Activated CD8-positive, alpha-beta memory T cell treated with anti-CD3 and anti-CD28 coated beads for 24 hours (primary cell): ENCODE results near the gene EXT2.

Experiments
- DNase-seq: peaks from one replicate; pipeline ENCODE4 v3.0.0-alpha.2; 2020

Gene EXT2

GRCh38 chr11:44088377-44088776 lies 7.1 kb upstream of the EXT2 start:
- DNase-seq: no peak

DNA sequence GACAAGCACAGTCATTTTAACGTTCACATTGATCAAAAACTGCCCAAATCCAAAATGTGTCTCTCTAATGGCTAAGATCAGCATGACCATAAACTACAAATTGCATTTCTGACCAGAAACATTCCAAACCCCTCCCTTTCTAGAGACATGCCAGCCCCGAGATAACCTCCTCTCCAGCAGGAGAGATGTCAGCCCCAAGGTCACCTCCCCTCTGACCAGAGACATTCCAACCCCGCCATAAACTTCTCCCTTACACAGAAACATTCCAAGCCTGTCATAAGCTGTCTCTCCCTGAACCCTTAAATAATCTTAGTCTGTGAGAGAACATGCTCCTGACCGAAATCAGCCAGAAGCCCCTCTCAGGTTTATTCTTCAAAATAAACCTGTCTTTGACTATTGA lies 6.6 kb upstream of the EXT2 start:
- DNase-seq: no peak

DNA sequence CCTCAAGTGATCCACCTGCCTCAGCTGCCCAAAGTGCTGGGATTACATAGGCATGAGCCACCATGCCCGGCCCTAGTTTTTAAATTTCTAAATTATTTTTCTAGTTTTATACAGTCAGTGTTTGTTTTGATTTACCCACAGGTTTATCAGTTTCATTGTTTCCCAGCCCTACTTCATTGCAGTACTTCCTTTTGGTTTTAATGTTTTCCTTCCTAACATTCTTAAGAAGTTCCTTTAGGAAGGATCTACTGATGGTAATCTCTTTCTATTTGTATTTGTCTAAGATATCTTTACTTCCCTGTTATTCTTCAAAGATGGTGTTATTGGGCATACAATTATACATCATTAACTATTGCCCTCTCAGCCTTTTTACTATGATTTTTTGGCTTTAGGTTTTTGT lies 4.9 kb upstream of the EXT2 start:
- DNase-seq: no peak

DNA sequence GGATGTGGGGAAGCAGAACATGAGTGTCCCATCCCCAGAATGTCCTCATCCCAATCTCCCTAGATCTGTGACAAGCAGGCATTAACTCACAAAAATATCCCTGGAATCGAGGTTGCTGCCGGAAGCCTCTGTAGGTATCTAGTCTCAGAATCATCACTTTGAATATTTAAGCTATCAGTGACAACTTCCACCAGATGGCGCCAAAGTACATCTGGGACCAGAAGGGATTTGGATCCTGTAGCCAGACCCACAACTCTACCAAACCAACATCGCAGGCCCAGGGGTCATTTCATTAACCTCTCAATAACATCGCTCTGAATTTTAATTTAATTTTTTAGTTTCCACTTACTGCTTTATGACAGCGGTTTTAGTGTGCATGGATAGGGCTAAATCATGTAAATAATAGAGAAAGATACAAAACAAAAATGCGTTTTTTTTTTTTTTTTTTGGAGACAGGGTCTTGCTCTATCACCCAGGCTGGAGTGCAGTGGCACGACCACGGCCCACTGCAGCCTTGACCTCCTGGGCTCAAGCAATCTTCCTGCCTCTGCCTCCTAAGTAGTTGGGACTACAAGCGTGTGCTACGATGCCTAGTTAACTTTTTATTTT lies 1.1 kb upstream of the EXT2 start:
- peak; percentile 82 for DNase-seq

DNA sequence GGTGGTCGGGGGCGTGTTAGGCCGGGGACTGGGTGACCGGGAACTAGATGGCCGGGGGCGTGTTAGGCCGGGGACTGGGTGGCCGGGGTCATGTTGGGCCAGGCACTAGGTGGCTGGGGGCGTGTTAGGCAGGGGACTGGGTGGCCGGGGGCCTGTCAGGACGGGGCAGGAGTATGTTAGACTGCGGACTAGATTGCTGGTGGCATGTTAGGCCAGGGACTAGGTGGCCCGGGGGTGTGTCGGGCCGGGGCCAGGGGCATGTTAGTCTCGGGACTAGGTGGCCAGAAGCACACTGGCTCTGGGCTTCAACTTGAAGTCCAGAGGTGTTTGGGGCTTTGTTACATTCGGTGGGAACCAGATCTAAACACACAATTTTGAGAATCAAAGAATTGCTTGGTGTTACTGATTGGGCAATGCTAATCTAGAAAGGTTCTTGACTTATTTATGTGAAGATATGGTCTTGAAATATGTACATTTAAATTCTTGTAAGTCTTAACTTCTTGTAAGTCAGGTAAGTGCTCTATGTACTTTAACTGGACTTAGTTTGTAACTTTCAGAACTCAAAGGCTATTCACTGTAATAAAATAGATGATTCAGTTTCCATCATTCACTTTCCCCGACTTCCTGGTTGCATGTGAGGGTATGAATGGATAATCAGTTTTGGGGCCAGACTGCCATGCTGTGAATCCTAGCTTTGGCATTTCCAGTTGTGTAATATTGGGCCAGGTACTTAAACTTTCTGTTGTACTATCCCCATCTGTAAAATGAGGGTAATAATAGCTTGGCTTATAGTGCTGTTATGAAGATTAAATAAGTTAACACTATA lies 1.1 kb downstream of the EXT2 start:
- DNase-seq: no peak

DNA sequence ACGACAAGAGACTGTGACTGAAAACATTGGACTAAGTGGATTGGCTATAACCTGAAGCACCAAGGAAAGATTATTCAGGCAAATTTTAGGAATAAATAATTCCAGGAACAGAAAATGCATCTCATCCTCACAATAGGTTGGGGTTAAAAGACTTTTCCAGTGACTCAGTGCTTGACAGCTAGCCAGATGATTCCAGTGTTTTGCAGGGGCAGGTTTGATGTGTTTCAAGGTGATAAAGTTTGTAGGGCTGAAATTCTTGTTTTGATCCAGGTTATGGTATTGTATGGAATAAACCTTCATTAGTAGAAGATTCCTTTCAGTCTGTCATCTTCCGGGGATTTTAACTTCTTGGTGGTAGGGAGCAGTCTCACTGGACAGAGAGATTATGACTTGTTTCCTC lies 2.3 kb downstream of the EXT2 start:
- DNase-seq: no peak

DNA sequence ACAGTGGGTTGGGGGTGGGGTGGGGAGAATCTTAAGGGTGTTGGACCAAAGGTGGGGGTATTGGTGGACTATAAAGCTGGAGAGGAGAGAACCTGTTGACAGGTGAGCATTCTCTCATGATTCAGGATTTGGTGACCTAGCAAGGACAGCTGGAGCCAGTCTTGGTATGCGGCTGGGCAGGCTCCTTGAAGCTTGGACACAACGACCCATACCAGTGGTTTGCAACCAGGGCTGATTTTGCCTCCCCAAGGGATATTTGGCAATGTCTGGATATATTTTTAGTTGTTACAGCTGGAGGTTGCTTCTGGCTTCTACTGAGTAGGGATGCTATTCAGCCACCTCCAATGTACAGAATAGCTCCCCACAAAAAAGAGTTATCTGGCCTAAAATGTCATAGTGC lies 5.6 kb downstream of the EXT2 start:
- no peak for DNase-seq

- DNase-seq: no peak
Observed at GRCh38 chr11:44104481-44105294, 9.2 kb downstream of the EXT2 start.

GRCh38 chr11:44108260-44108659 lies 12.8 kb downstream of the EXT2 start:
- DNase-seq: no peak

- peak; percentile 79 for DNase-seq
Observed at GRCh38 chr11:44110231-44110679, 14.8 kb downstream of the EXT2 start.

DNA sequence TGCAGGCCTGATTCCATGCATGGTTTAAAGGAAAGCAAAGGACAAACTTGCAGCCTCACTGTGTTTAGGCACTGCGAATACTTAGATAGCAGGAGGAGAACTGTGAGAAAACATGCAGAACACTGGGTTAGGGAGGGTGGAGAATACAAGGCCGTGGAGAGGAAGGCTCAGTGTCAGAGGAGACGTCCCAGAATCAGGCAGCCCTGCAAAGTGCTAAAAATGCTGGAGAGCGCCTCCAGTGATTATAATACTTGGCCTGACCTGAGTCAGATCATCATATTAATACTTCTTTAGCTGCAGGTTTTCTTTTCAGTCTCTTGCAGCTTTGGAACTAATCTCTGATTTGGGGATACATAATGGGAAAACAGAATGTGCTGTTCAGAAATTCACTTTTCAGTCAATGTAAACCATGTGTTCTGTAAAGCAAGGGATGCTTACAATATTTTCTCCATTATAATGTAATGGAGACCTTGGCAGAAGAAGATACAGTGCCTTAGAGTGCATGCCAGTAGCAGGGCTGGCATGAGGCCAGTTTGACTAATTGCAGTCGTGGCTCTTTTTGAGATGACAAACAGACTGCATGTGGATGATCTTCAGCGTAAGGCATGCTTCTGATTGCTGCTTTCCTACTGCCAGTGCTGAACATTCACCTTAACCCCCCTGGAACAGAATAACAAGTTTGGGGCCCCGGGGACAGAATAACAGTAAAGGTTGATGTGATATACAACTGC lies 16.8 kb downstream of the EXT2 start:
- DNase-seq: no peak

- DNase-seq: no peak
Observed at GRCh38 chr11:44113018-44113417, 17.5 kb downstream of the EXT2 start.

- DNase-seq: no peak
Observed at GRCh38 chr11:44113572-44113971, 18.1 kb downstream of the EXT2 start.

GRCh38 chr11:44116234-44116830 lies 20.9 kb downstream of the EXT2 start:
- no peak for DNase-seq

DNA sequence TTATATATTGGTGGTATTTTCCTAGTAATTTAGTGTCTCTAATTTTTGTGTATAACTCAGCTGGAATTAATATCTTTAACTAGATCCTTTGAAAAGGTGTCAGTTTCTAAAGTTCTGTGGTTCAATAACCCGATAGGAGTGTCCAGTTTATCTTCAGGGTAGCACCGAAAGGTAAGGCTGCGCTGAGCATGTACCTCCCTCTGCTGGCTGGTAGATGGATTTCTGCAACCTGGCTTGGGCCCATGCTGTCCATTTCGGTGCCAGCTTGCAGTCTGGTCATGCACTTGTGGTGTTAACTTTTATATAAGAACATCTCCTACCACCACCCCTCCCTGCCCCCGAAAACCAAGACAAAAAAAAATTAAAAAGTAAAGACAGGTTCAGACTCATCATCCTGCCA lies 24.7 kb downstream of the EXT2 start:
- DNase-seq: no peak

DNA sequence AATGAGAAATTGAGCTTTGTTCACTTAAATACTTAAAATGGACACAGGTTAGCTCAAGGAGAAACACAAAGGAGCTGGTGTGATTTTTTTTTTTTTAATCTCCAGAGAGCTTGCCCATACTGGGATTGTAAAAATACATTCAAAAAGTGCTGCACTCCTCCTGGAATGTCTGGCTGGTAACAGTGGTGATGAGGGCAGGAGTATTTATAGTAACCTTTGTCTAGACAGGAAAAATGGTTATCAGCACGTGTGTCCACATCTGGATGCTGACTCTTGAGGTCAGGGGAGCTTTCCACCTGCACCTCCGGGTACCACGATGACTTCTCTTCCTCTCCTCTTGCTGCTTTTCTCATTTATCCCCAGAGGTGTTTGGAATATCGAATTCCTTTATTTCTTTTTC lies 30.1 kb downstream of the EXT2 start:
- DNase-seq: no peak

DNA sequence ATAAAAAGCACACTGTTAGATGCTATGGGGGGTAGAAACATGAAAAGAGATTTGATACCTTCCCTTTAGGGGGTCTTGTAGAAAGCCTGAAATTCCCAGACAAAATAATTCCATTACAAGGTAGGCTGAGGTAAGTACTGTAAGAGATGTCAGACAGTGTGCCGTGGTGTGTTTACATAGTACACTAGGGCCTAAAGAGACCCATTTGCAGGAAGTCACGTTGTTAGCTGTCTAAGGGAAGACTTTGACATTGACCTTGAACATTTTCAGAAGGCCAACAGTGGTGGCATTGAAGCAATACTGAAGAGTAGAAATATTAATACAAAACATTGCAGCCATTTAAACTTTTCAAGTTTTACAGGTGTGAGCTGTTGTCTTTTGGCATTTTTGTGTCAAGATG lies 30.8 kb downstream of the EXT2 start:
- no peak for DNase-seq

DNA sequence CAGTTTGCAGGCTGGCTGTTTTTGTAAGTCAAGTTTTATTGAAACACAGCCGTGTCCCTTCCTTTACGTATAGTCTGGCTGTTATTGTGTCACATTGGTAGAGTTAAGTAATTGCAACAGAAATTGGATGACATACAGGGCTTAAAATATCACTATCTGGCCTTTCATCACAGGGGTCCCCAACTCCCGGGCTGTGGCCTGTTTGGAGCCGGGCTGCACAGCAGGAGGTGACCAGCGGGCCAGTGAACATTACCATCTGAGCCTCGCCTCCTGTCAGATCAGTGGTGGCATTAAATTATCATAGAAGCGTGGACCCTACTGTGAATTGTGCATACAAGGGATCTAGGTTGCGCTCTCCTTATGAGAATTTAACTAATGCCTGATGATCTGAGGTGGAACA lies 31.7 kb downstream of the EXT2 start:
- DNase-seq: no peak

- DNase-seq: no peak
Observed at GRCh38 chr11:44128729-44129128, 33.3 kb downstream of the EXT2 start.

- DNase-seq: no peak
Observed at GRCh38 chr11:44130751-44131150, 35.3 kb downstream of the EXT2 start.

GRCh38 chr11:44133335-44133946 lies 38.0 kb downstream of the EXT2 start:
- no peak for DNase-seq

DNA sequence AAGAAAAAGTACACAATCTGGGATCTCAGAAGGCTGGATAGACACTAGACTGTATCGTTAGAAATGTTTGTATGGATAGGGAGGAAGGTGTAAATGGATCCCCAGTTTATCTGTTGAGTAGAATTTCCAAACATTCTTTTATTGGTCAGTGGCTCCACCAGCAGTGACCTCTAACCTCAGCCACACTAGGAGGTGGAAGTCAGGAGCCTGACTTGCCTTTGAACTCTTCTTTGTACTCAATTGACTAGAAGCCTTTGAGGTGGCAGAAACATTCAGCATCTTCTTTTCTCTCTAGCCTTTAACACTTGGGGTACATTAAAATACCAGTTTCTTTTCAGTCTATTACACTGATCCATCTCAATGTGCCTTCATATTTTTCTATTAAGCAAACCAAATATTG lies 39.1 kb downstream of the EXT2 start:
- DNase-seq: no peak
